Transverse colon (tissue), 4 donors: ENCODE data around the gene KRTAP12-3. TPM values are rescaled to one million over a fixed set of nuclear protein-coding genes. Genes with fewer than 3 reads are reported as not detected.

Source experiments
- DNase-seq: peaks from one replicate; pipeline ENCODE4 v3.0.0-alpha.2; 2019
- H3K27ac ChIP-seq, 4 donors: fragments of 200-600 bp; sonication (generic); 2 replicates each; pipeline ENCODE4 v1.5.1; 2016 to 2018; ENCODE audit warnings: inconsistent platforms in 4 of 4
- H3K27me3 ChIP-seq: fragments of 200-600 bp; sonication (generic); 2 replicates; pipeline ENCODE4 v1.5.1; 2017; ENCODE audit warnings: inconsistent platforms
- H3K36me3 ChIP-seq, 4 donors: fragments of 200-600 bp; sonication (generic); 2 replicates each; pipeline ENCODE4 v1.5.1; 2017 to 2019; ENCODE audit warnings: inconsistent platforms in 4 of 4
- H3K4me1 ChIP-seq, 4 donors: fragments of 200-600 bp; sonication (generic); 2 replicates each; pipeline ENCODE4 v1.5.1; 2017 to 2020; ENCODE audit warnings: inconsistent platforms in 4 of 4
- H3K4me3 ChIP-seq, 4 donors: fragments of 200-600 bp; sonication (generic); 1 replicate in 1 of 4; 2 replicates in 3 of 4; pipeline versions ENCODE4 v1.5.1 to v1.6.1; 2017 to 2019; ENCODE audit warnings: inconsistent platforms in 4 of 4
- H3K9me3 ChIP-seq, 2 donors: fragments of 200-600 bp; sonication (generic); 2 replicates each; pipeline ENCODE4 v1.5.1; 2017 to 2019; ENCODE audit warnings: inconsistent platforms in 2 of 2
- CTCF ChIP-seq, 5 experiments: fragments of 200-600 bp in 3 of 5; fragments of 450-650 bp in 2 of 5; sonication (generic) in 3 of 5; IDR thresholded peaks; 1 replicate in 2 of 5; 2 replicates in 3 of 5; pipeline ENCODE4 v1.5.1; 2016 to 2017; ENCODE audit warnings: antibody characterized with exemption in 5 of 5, inconsistent platforms in 3 of 5, mild to moderate bottlenecking in 2 of 5, moderate library complexity in 1 of 5
- EP300 ChIP-seq: sonication (generic); formaldehyde crosslinking; IDR thresholded peaks from one replicate; pipeline ENCODE4 v1.6.1; 2017; ENCODE audit warnings: antibody characterized with exemption, low read depth
- POLR2A ChIP-seq: fragments of 450-650 bp; IDR thresholded peaks from one replicate; pipeline ENCODE4 v1.6.1; 2016; ENCODE audit warnings: antibody characterized with exemption, mild to moderate bottlenecking, moderate library complexity
- POLR2AphosphoS5 ChIP-seq, 3 donors: sonication (generic); formaldehyde crosslinking; IDR thresholded peaks; one replicate each; pipeline ENCODE4 v1.6.1; 2016; ENCODE audit warnings: antibody characterized with exemption in 3 of 3
- WGBS, 2 donors: methylation state at CpG; one replicate each; pipeline ENCODE4 v1.1.5; 2018; ENCODE audit warnings: low coverage in 1 of 2; 5-methylcytosine and 5-hydroxymethylcytosine counted together
- in situ Hi-C, 4 donors: fragments of 200-750 bp; cut with MboI; loops; one replicate each; pipeline versions ENCODE4 v1.15.0 to v1.15.1; 2017; ENCODE audit warnings: low sequenced_read_pairs in 3 of 4, low pct_ligation_motif_present in 1 of 4, low pct_unique_long_range_greater_than_20kb in 1 of 4
- intact Hi-C: fragments of 100-400 bp; cut with DNase I; formaldehyde crosslinking; loops from one replicate; pipeline ENCODE4 v1.15.1; 2023; ENCODE audit warnings: low total_unique reads
- total RNA-seq, 4 donors: library from RNA; depleted of rRNA; stranded (reverse); fragments of >200 nt; gene quantifications; one replicate each; pipeline ENCODE4 v1.1.0, GENCODE V29; 2016

Gene KRTAP12-3
- total RNA-seq, 4 donors from 2014 or later = not detected

GRCh38 chr21:44653123-44653522, 4.6 kb upstream of the KRTAP12-3 start:
- Histone ChIP-seq H3K4me3 (no peak overlapping the region), H3K27me3 (peaks cover 13% of the 10 kb centered on the region), H3K4me1 (no peaks in the 10 kb centered on the region), H3K27ac (no peak overlapping the region), H3K9me3 (no peaks in the 10 kb centered on the region), H3K36me3 (no peaks in the 10 kb centered on the region)
- 61 to 63% methylated on average over 12 to 14 of the region's 14 CpGs for WGBS, 2 donors
- in situ Hi-C loops (no loop called here), intact Hi-C loops (no loop called here)
- TF ChIP-seq POLR2A (no peak), POLR2AphosphoS5 (IDR thresholded peaks at IDR 0.05) (no peak), EP300 (no peak), CTCF (IDR thresholded peaks at IDR 0.05) (no peak)
- no peak for DNase-seq

- no peak for TF ChIP-seq POLR2A
- TF ChIP-seq EP300 = no peak
- no peak for TF ChIP-seq CTCF (IDR thresholded peaks at IDR 0.05)
- intact Hi-C loops (no loop called here), in situ Hi-C loops (no loop called here)
- WGBS, 2 donors = 74 to 83% methylated on average over 1 to 17 of the region's 17 CpGs
- H3K4me3 ChIP-seq = no peak overlapping the region
- peaks cover 13% of the 10 kb centered on the region for H3K27me3 ChIP-seq
- H3K27ac ChIP-seq = no peak overlapping the region
- H3K4me1 ChIP-seq = no peaks in the 10 kb centered on the region
- no peak for DNase-seq
- no peaks in the 10 kb centered on the region for H3K36me3 ChIP-seq
- no peaks in the 10 kb centered on the region for H3K9me3 ChIP-seq
Measured at GRCh38 chr21:44653656-44654575, 3.8 kb upstream of the KRTAP12-3 start.

- in situ Hi-C loops = no loop called here
- WGBS, 2 donors = 61% methylated on average over 9 of the region's 9 CpGs; no CpG with 5 or more reads in 1 of the 2 donors
Measured at GRCh38 chr21:44654576-44655175, 3.1 kb upstream of the KRTAP12-3 start, which contains the start of gene KRTAP12-4. TSS of gene KRTAP12-4 (minus strand) at chr21:44654659. CDS start at chr21:44654614, 45 bp downstream.

More at GRCh38 chr21:44654576-44655175, 3.1 kb upstream of the KRTAP12-3 start, which contains the start of gene KRTAP12-4:
- intact Hi-C loops = no loop called here
- H3K27ac ChIP-seq = no peak within 1 kb of the TSS
- TF ChIP-seq EP300 (no peak), CTCF (IDR thresholded peaks at IDR 0.05) (no peak), POLR2A (no peak), POLR2AphosphoS5 (IDR thresholded peaks at IDR 0.05) (no peak)
- no peaks in the 10 kb centered on the region for H3K9me3 ChIP-seq
- H3K27me3 ChIP-seq = peaks cover 16% of the 10 kb centered on the region
- no peaks in the 10 kb centered on the region for H3K4me1 ChIP-seq
- DNase-seq = no peak
- no peaks in the 10 kb centered on the region for H3K36me3 ChIP-seq
- H3K4me3 ChIP-seq = no peak within 1 kb of the TSS
